Measurements from ENCODE around the gene USP3. TPM values are rescaled to one million over a fixed set of nuclear protein-coding genes. Genes with fewer than 3 reads are reported as not detected.

The USP3 gene
- total and polyA plus RNA-seq, 10 of the 15 experiments (the other 5 are each of a cell fraction or from before 2014, with no cell fraction given): 23.8 to 64.5 (median 50.3) TPM

- TF ChIP-seq CTCF (IDR thresholded peaks at IDR 0.05 in 2 of 3, conservative IDR thresholded peaks at IDR 0.05 in 1 of 3; ENCODE audit: control insufficient read depth in 2 of 3, extremely low read depth in 1 of 3, insufficient read depth in 1 of 3, low read depth in 3 of 3, low read length in 3 of 3) (no peak), CUX1 (IDR thresholded peaks at IDR 0.05; ENCODE audit: insufficient replicate concordance, low read depth, low read length) (peak; percentile 98), ZBTB4 (CRISPR knock-in tag; IDR thresholded peaks at IDR 0.05) (no peak), ZBED1 (IDR thresholded peaks at IDR 0.05; ENCODE audit: borderline replicate concordance) (peak; percentile 27; the same call in 1 of the 2 replicates), RFX5 (IDR thresholded peaks at IDR 0.05; ENCODE audit: low read depth, low read length) (no peak), PAX8 (IDR thresholded peaks at IDR 0.05) (no peak), CBFB (IDR thresholded peaks at IDR 0.05; ENCODE audit: low read depth) (peak; percentile 77; the same call in 1 of the 2 replicates), HDAC2 (IDR thresholded peaks at IDR 0.05) (no peak), ATF7 (IDR thresholded peaks at IDR 0.05; ENCODE audit: low read depth) (peak; percentile 73), IRF3 (IDR thresholded peaks at IDR 0.05) (no peak), NR2C1 (IDR thresholded peaks at IDR 0.05) (peak; percentile 57), BACH1 (IDR thresholded peaks at IDR 0.05; ENCODE audit: borderline replicate concordance) (peak; percentile 20; the same call in 1 of the 2 replicates), CREM (IDR thresholded peaks at IDR 0.05; ENCODE audit: low read depth) (peak; percentile 59; the same call in 1 of the 2 replicates), HSF1 (IDR thresholded peaks at IDR 0.05; ENCODE audit: low read depth, low read length) (no peak), POU2F2 (IDR thresholded peaks at IDR 0.05; ENCODE audit: borderline replicate concordance, low read depth, low read length) (peak; percentile 81; the same call in 2 of the 3 replicates), KLF5 (IDR thresholded peaks at IDR 0.05; ENCODE audit: partially characterized antibody) (no peak)
These were observed 30.2 kb upstream of the USP3 start (continued) for GRCh38 chr15:63473999-63474809.
